Measurements from ENCODE around the gene DOK3.

GRCh38 chr5:177516601-177517568, 7.3 kb upstream of the DOK3 start, which contains the start of gene DDX41:
- TF ChIP-seq ZNF70 (CRISPR knock-in tag; IDR thresholded peaks at IDR 0.05), result no peak
- no peak for TF ChIP-seq ESRRG (CRISPR knock-in tag; IDR thresholded peaks at IDR 0.05)
- TF ChIP-seq ARNTL (CRISPR knock-in tag; IDR thresholded peaks at IDR 0.05; ENCODE audit: borderline replicate concordance, low read depth), result no peak

Data from SK-N-SH treated with all-trans-retinoic acid at 6 μM for 48 hours (cell line).